Measurements from ENCODE around the gene PLA2G3. TPM values are rescaled to one million over a fixed set of nuclear protein-coding genes. Genes with fewer than 3 reads are reported as not detected.

The PLA2G3 gene
- total and polyA plus RNA-seq, 2 experiments from 2014 or later: not detected

GRCh38 chr22:31102441-31103081, 37.7 kb downstream of the PLA2G3 start:
- peaks cover 13% of the 10 kb centered on the region; the same call in 1 of the 2 replicates for H3K36me3 ChIP-seq (ENCODE audit: low read depth)
- no peaks in the 10 kb centered on the region for H3K27me3 ChIP-seq (replicated peaks; ENCODE audit: insufficient read depth)
- H3K27ac ChIP-seq: peak overlapping the region; percentile 99
- peak overlapping the region; percentile 83 for H3K9ac ChIP-seq
- H3K9me2 ChIP-seq (ENCODE audit: insufficient read depth): no peaks in the 10 kb centered on the region
- peak overlapping the region; percentile 37 for H3K4me2 ChIP-seq (ENCODE audit: unreplicated experiment)
- DNase-seq: peak; percentile 98
- no peak overlapping the region for H3K4me3 ChIP-seq
- H3K9me3 ChIP-seq (ENCODE audit: low read depth): no peaks in the 10 kb centered on the region
- H4K20me1 ChIP-seq (ENCODE audit: insufficient read depth): no peaks in the 10 kb centered on the region
- H3K79me2 ChIP-seq (ENCODE audit: insufficient read depth): peaks cover 28% of the 10 kb centered on the region
- peaks cover 76% of the 10 kb centered on the region for H3F3A ChIP-seq (ENCODE audit: insufficient read depth)
- WGBS, 2 experiments (ENCODE audit: low coverage in 1 of 2, low lambda C conversion rate in 2 of 2, missing lambda C conversion rate in 2 of 2): 9 to 16% methylated on average over 8 of the region's 8 CpGs
- TF ChIP-seq EZH2 (IDR thresholded peaks at IDR 0.05; ENCODE audit: insufficient read depth, poor library complexity, severe bottlenecking): no peak
- no peak for TF ChIP-seq EZH2phosphoT487 (IDR thresholded peaks at IDR 0.05; ENCODE audit: insufficient read depth, low read depth)
- peaks cover 43% of the 10 kb centered on the region for H3K4me1 ChIP-seq (ENCODE audit: insufficient read depth)
- in situ Hi-C loops (cut with MboI): no loop called here
- H2AFZ ChIP-seq: no peak overlapping the region

- H3K9ac ChIP-seq: 0 out of 2 replicates have a peak overlapping the region, but pooled peaks have one; percentile 83
- peaks cover 26% of the 10 kb centered on the region; the same call in 1 of the 2 replicates for H3K36me3 ChIP-seq (ENCODE audit: low read depth)
- TF ChIP-seq EZH2 (IDR thresholded peaks at IDR 0.05; ENCODE audit: insufficient read depth, poor library complexity, severe bottlenecking) (no peak), EZH2phosphoT487 (IDR thresholded peaks at IDR 0.05; ENCODE audit: insufficient read depth, low read depth) (no peak)
- peaks cover 18% of the 10 kb centered on the region for H3K79me2 ChIP-seq (ENCODE audit: insufficient read depth)
- peaks cover 74% of the 10 kb centered on the region for H3F3A ChIP-seq (ENCODE audit: insufficient read depth)
- in situ Hi-C loops (cut with MboI): no loop called here
- DNase-seq: no peak
- WGBS, 2 experiments (ENCODE audit: low coverage in 1 of 2, low lambda C conversion rate in 2 of 2, missing lambda C conversion rate in 2 of 2): 90 to 93% methylated on average over 7 to 18 of the region's 18 CpGs
- no peak overlapping the region for H3K4me3 ChIP-seq
- H2AFZ ChIP-seq: no peak overlapping the region
- H4K20me1 ChIP-seq (ENCODE audit: insufficient read depth): no peaks in the 10 kb centered on the region
- no peak overlapping the region for H3K4me2 ChIP-seq (ENCODE audit: unreplicated experiment)
- H3K4me1 ChIP-seq (ENCODE audit: insufficient read depth): peaks cover 41% of the 10 kb centered on the region
- H3K9me3 ChIP-seq (ENCODE audit: low read depth): no peaks in the 10 kb centered on the region
- H3K9me2 ChIP-seq (ENCODE audit: insufficient read depth): no peaks in the 10 kb centered on the region
- H3K27me3 ChIP-seq (replicated peaks; ENCODE audit: insufficient read depth): no peaks in the 10 kb centered on the region
- peak overlapping the region; percentile 99 for H3K27ac ChIP-seq
These were observed 39.4 kb downstream of the PLA2G3 start for GRCh38 chr22:31100762-31101525.

- Histone ChIP-seq H4K20me1 (ENCODE audit: insufficient read depth) (no peaks in the 10 kb centered on the region), H3K9me2 (ENCODE audit: insufficient read depth) (no peaks in the 10 kb centered on the region), H2AFZ (no peak overlapping the region), H3K4me2 (ENCODE audit: unreplicated experiment) (no peak overlapping the region), H3K36me3 (ENCODE audit: low read depth) (peaks cover 28% of the 10 kb centered on the region; the same call in 1 of the 2 replicates), H3K79me2 (ENCODE audit: insufficient read depth) (peaks cover 10% of the 10 kb centered on the region), H3F3A (ENCODE audit: insufficient read depth) (peaks cover 67% of the 10 kb centered on the region), H3K9me3 (ENCODE audit: low read depth) (no peaks in the 10 kb centered on the region), H3K27ac (peak overlapping the region; percentile 65), H3K9ac (no peak overlapping the region), H3K4me1 (ENCODE audit: insufficient read depth) (peaks cover 33% of the 10 kb centered on the region), H3K4me3 (no peak overlapping the region), H3K27me3 (replicated peaks; ENCODE audit: insufficient read depth) (no peaks in the 10 kb centered on the region)
- WGBS, 2 experiments (ENCODE audit: low coverage in 1 of 2, low lambda C conversion rate in 2 of 2, missing lambda C conversion rate in 2 of 2): 90 to 93% methylated on average over 21 to 34 of the region's 34 CpGs
- in situ Hi-C loops (cut with MboI): no loop called here
- no peak for DNase-seq
- no peak for TF ChIP-seq EZH2phosphoT487 (IDR thresholded peaks at IDR 0.05; ENCODE audit: insufficient read depth, low read depth)
These were observed 40.2 kb downstream of the PLA2G3 start for GRCh38 chr22:31099841-31100761.

- peak; percentile 78 for DNase-seq
- Histone ChIP-seq H3K27ac (peak overlapping the region; percentile 65), H3K9me2 (ENCODE audit: insufficient read depth) (no peaks in the 10 kb centered on the region), H3K9ac (peak overlapping the region; percentile 52), H3K79me2 (ENCODE audit: insufficient read depth) (0 out of 2 replicates have a peak, but pooled peaks cover 5% of the 10 kb centered on the region), H3F3A (ENCODE audit: insufficient read depth) (peaks cover 67% of the 10 kb centered on the region), H4K20me1 (ENCODE audit: insufficient read depth) (no peaks in the 10 kb centered on the region), H3K4me2 (ENCODE audit: unreplicated experiment) (no peak overlapping the region), H3K27me3 (replicated peaks; ENCODE audit: insufficient read depth) (no peaks in the 10 kb centered on the region), H3K36me3 (ENCODE audit: low read depth) (peaks cover 34% of the 10 kb centered on the region; the same call in 1 of the 2 replicates), H3K9me3 (ENCODE audit: low read depth) (no peaks in the 10 kb centered on the region), H3K4me1 (ENCODE audit: insufficient read depth) (peaks cover 33% of the 10 kb centered on the region), H2AFZ (no peak overlapping the region), H3K4me3 (no peak overlapping the region)
- in situ Hi-C loops (cut with MboI): no loop called here
- 77% methylated on average over 6 of the region's 6 CpGs for WGBS, 2 experiments (ENCODE audit: low coverage in 1 of 2, low lambda C conversion rate in 2 of 2, missing lambda C conversion rate in 2 of 2)
- no peak for TF ChIP-seq EZH2phosphoT487 (IDR thresholded peaks at IDR 0.05; ENCODE audit: insufficient read depth, low read depth)
- TF ChIP-seq EZH2 (IDR thresholded peaks at IDR 0.05; ENCODE audit: insufficient read depth, poor library complexity, severe bottlenecking): no peak
These were observed 40.9 kb downstream of the PLA2G3 start for GRCh38 chr22:31099386-31099785.
